Stimulated activated naive CD4-positive, alpha-beta T cell treated with Interleukin-2 at 50 U/mL for 16 hours (primary cell): ENCODE measurements around the gene USP30.
A peak's percentile ranks its signal among the peaks of the same experiment; 100 is the strongest.
"Not testable (repeated sequence)": the region's sequence is repeated elsewhere in the genome, so short reads cannot be mapped to it uniquely, and the experiment has no call there.

ENCODE experiments used
- DNase-seq: peaks from one replicate; lab custom pipeline; 2025; lab: John Stamatoyannopoulos, UW

The USP30 gene

DNA sequence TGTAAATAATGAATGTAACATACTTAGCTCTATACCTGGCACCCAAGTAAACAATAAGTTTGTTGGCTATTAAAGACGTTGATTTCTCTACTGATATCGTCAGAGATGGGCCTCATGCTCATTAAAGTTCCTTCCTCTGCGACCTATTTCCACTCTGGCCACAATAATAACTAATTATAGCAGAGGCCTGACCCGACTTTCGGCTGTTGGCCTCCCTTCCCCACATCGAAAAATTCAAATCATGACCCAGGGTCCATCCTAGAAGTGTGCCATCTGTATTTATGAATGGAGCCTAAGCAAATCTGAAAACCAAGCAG is 321 bp upstream of the USP30 start:
- DNase-seq, result no peak

DNA sequence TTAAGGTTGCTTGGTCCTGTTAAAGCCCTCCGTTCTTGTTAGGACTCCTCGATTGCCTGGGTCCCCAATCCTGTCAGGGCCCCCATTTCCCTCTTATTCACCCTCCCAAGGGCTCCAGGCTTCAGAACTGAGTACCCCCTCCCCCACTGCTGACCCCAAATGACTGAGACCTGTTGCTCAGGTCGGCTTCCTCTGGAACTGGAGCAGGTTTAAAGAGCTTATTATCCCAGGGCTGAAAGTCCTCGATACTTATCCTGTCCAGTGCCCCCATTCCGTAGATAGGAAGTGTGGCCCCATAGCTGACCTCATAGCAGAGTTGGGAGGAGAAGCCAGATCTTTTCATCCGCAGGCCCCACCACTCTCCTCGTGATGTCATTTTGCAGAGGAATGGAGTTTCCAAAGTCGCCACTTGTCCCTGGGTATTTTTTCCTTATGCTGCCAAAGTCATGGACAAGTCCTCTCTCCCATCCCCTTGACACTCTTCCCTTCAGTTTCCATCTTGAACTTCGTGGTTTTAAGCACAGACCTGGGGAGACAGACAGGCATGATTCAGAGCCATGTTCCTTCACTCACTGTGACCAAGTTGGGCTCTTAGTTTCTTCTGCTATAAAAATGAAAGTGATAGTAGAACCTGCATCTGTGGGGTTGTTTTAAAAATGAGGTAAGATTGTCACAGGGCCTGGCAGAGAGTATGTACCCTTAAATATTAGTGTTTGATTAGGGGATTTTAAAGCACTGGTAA is 1.2 kb downstream of the USP30 start:
- peak; percentile 7 for DNase-seq

GRCh38 chr12:109054124-109054513 is 1.7 kb downstream of the USP30 start:
- DNase-seq, result not testable (repeated sequence)

- DNase-seq, result no peak
These were observed 2.1 kb downstream of the USP30 start for GRCh38 chr12:109054520-109054919.

DNA sequence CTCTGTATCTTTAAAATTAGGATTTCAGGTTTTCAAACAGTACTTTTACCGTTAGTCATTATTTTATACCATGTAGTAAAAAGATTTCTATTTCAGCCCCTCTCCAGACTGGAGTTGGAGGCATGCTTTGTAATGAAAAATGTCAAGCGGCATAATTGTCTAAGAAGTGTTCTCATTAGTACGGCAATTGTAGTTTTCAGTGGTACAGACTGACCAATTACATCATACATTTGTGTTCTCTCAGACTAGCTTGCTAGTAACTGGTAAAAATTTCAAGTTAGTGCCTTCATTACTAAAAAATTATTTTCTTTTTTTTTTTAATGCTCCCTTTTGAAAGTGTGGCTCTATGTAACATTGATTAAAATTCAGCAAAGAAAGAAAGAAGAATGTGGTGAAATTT is 4.5 kb downstream of the USP30 start:
- DNase-seq, result no peak

GRCh38 chr12:109057376-109057775 is 5.0 kb downstream of the USP30 start:
- no peak for DNase-seq

- no peak for DNase-seq
These were observed 6.4 kb downstream of the USP30 start for GRCh38 chr12:109058773-109059172.

DNA sequence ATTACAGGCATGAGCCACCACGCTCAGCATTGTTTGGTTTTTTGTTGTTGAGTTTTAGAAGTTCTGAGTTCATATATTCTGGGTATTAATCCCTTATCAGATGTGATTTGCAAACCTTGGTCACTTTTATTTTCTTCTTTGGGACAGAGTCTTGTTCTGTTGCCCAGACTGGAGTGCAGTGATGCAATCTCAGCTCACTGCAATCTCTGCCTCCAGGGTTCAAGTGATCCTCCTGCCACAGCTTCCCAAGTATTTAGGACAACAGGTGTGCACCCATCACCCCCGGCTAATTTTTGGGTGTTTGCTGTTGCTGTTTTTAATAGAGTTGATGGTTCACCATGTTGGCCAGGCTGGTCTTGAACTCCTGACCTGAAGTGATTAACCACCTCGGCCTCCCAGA is 11.8 kb downstream of the USP30 start:
- DNase-seq, result no peak

DNA sequence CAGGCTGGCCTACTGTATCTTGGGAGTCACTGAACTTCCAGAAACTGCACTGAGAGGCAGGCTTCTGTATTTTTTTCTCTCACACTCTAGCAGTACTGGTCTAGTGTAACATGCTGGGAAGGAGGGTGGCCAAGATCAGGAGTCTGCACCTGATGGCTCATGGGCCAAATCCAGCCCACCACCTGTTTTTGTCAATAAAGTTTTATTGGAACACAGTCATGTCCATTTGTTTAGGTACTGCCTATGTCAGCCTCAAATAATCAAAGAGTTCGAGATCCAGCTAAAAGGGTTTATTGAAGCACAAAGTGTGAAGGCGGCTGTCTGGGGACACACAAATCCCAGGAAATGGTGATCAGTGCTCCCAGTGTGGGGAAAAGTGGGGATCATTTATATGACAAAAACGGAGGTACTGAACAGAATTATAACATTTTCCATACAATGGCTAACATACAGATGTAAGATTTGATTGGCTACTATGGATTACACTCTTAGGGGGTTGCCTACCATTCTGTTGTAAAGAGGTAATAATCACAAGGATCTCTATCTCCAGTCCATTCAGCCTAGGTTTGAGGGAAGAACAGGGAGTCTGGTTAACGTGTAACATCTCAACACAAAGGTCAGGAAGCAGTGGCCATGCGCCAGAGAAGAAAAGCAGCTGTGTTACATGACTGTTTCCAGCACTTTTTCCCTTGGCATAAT is 12.9 kb downstream of the USP30 start:
- DNase-seq, result no peak

DNA sequence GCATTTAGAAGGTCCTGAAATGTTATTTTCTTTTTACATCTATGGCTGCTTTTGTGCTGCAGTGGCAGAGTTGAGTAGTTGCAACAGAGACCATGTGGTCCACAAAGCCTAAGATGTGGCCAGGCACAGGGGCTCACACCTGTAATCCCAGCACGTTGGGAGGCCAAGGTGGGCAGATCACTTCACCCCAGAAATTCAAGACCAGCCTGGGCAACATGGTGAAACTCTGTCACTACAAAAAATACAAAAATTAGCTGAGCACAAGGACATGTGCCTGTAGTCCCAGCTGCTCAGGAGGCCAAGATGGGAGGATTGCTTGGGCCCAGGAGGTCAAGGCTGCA is 13.4 kb downstream of the USP30 start:
- no peak for DNase-seq

- DNase-seq, result no peak
These were observed 17.2 kb downstream of the USP30 start for GRCh38 chr12:109069307-109070271.

GRCh38 chr12:109074866-109075265 is 22.5 kb downstream of the USP30 start:
- no peak for DNase-seq

DNA sequence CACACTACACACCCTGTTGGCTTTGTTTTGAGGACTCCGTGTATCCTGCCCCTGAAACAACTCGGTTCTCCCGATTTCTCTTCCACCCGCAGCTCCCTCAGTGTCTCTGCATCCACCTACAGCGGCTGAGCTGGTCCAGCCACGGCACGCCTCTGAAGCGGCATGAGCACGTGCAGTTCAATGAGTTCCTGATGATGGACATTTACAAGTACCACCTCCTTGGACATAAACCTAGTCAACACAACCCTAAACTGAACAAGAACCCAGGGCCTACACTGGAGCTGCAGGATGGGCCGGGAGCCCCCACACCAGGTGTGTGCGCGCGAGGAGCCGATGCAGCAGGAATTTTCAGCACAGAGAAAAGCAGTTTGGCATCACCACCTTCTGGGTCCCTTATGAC is 30.4 kb downstream of the USP30 start:
- no peak for DNase-seq

GRCh38 chr12:109084425-109084824 is 32.0 kb downstream of the USP30 start:
- DNase-seq, result no peak

DNA sequence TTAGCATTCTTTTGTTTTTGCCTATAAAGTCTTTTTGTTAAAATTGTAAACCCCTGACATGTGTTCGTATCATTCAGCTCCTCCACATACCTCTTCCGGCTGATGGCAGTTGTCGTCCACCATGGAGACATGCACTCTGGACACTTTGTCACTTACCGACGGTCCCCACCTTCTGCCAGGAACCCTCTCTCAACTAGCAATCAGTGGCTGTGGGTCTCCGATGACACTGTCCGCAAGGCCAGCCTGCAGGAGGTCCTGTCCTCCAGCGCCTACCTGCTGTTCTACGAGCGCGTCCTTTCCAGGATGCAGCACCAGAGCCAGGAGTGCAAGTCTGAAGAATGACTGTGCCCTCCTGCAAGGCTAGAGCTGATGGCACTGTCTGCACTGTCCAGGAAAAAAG is 33.2 kb downstream of the USP30 start:
- DNase-seq, result no peak

- DNase-seq, result no peak
These were observed 34.9 kb downstream of the USP30 start for GRCh38 chr12:109087250-109087649.

DNA sequence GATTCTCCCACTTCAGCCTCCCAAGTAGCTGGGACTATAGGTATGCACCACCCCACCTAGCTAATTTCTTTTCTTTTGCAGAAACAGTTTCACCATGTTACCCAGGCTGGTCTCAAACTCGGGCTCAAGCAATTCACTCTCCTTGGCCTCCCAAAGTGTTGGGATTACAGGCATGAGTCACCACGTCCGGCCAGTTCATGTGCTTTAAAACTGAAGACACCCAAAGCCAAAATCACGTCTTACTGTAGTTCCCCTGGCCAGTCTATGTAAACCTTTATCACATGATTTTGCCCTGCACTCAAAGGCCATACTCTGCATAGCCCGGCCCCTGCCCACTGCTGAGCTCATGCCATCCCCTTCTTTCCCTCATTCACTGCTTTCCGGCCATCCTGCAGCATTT is 36.4 kb downstream of the USP30 start:
- no peak for DNase-seq

DNA sequence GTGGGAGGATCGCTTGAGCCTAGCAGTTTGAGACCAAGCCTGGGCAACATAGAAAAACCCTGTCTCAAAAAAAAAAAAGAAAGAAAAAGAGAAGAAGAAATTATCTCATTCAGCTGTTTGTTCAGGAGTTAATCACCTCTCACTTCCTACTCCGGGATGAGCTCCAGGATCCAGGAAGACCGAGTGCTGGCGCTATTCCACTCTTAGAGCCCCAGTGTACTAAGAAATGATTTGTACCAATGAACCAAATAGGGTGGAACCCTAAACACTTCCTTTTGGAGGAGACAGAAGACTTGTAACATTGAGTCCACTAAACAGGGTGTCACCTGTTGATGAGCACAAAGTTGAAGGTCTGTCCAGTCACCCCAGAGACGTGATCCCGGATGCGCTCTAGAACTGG is 37.3 kb downstream of the USP30 start:
- no peak for DNase-seq

- DNase-seq, result no peak
These were observed 40.2 kb downstream of the USP30 start for GRCh38 chr12:109092497-109093021.

GRCh38 chr12:109093022-109093918 is 40.9 kb downstream of the USP30 start, which contains the start of gene ALKBH2:
Gene ALKBH2 (minus strand): TSS chr12:109093472. CDS start chr12:109092786, 686 bp downstream.
- peak; percentile 94 for DNase-seq

DNA sequence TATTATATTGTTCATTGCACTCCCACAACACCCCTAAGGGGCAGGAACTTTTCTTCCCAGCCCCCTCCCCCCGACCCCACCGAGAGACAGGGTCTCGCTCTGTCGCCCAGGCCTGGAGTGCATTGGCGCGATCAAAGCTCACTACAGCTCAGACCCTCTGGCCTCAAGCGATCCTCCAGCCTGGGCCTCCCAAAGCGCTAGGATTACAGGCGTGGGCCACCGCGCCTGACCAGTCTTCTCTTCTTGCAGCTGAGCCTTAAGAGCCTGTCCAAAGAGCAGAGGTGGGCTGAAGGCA is 44.7 kb downstream of the USP30 start:
- DNase-seq, result no peak
